ENCODE measurements around the gene UVRAG. TPM values are rescaled to one million over a fixed set of nuclear protein-coding genes. Genes with fewer than 3 reads are reported as not detected.
A peak's percentile ranks its signal among the peaks of the same experiment; 100 is the strongest.
"Not testable (repeated sequence)": the region's sequence is repeated elsewhere in the genome, so short reads cannot be mapped to it uniquely, and the experiment has no call there.

UVRAG gene
- total RNA-seq, 3 donors from 2014 or later (not counting 1 experiment from before 2014, with no cell fraction given): 39.9 to 52.5 (median 41.4) TPM

- Mint-ChIP-seq H3K36me3 (no peaks in the 10 kb centered on the region), H3K27ac (no peak overlapping the region), H3K4me3 (no peak overlapping the region), H3K27me3 (ENCODE audit: low read depth in 2 of 2) (no peaks in the 10 kb centered on the region), H3K4me1 (peaks cover 26 to 37% of the 10 kb centered on the region in 2 donors), H3K9me3 (peaks cover under 1 to 2% of the 10 kb centered on the region in 2 donors)
- ATAC-seq (no peak), DNase-seq (no peak)
- TF ChIP-seq CTCF (IDR thresholded peaks at IDR 0.05): no peak
- no peaks in the 10 kb centered on the region for H3K27me3 ChIP-seq (ENCODE audit: control insufficient read depth, insufficient read depth, low read length)
- H3K4me3 ChIP-seq (ENCODE audit: low read length): no peak overlapping the region
- no CpG with 5 or more reads among the region's 2 CpGs for WGBS (ENCODE audit: insufficient coverage)
- H3K9me3 ChIP-seq (ENCODE audit: control insufficient read depth, insufficient read depth, low read length): no peaks in the 10 kb centered on the region
- no peak overlapping the region for H3K27ac ChIP-seq (ENCODE audit: low read length)
- no peaks in the 10 kb centered on the region for H3K4me1 ChIP-seq (ENCODE audit: control insufficient read depth, insufficient read depth, low read length)
- no peaks in the 10 kb centered on the region for H3K36me3 ChIP-seq (ENCODE audit: control insufficient read depth, insufficient read depth, low read length)
- intact Hi-C loops (cut with micrococcal nuclease): no loop called here
Measured at GRCh38 chr11:75968021-75968625, 153.1 kb downstream of the UVRAG start.

DNA sequence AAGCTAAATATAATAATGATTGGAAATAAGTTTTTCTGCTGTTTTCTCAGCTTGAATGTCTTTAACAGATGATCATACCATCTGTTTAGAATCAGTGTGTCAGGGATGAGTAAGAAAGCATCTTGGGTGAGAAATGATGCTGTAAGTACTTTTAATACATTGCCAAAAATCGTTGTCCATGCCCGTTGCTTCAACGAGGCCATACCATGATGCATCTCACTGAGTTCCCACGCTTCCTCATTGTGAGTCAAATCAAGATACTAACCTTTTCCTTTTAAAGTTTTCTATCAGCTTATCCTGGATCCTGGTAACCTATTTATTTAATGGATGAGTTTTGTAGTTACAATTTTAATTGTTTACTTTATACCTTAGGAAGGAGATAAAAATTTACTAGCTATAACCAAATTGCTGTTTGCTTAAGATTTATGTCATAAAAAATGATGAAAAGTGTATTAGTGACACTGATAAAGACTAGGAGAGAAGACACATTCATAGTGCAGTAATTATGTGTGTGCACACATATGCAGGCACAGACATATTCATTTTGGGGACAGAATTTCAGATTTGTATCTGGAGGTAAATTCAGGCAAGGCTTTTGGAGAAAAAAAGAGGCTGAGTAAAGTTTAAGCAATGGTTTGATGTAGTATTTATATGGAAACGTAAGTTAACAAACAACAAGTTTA, 154.8 kb downstream of the UVRAG start:
- no peak for ATAC-seq
- TF ChIP-seq CTCF (IDR thresholded peaks at IDR 0.05): no peak
- peaks cover 29 to 37% of the 10 kb centered on the region in 2 donors for H3K4me1 Mint-ChIP-seq
- no peak overlapping the region for H3K4me3 Mint-ChIP-seq
- no peaks in the 10 kb centered on the region for H3K9me3 ChIP-seq (ENCODE audit: control insufficient read depth, insufficient read depth, low read length)
- no peak overlapping the region for H3K4me3 ChIP-seq (ENCODE audit: low read length)
- no peaks in the 10 kb centered on the region for H3K27me3 ChIP-seq (ENCODE audit: control insufficient read depth, insufficient read depth, low read length)
- no peak overlapping the region for H3K27ac ChIP-seq (ENCODE audit: low read length)
- no peaks in the 10 kb centered on the region for H3K36me3 ChIP-seq (ENCODE audit: control insufficient read depth, insufficient read depth, low read length)
- intact Hi-C loops (cut with micrococcal nuclease): no loop called here
- DNase-seq: no peak
- no peaks in the 10 kb centered on the region for H3K27me3 Mint-ChIP-seq (ENCODE audit: low read depth in 2 of 2)
- H3K4me1 ChIP-seq (ENCODE audit: control insufficient read depth, insufficient read depth, low read length): no peaks in the 10 kb centered on the region
- H3K9me3 Mint-ChIP-seq: peaks cover 2 to 5% of the 10 kb centered on the region in 2 donors
- WGBS (ENCODE audit: insufficient coverage): 91% methylated on average over 5 of the region's 5 CpGs
- H3K36me3 Mint-ChIP-seq: no peaks in the 10 kb centered on the region
- H3K27ac Mint-ChIP-seq: peak overlapping the region in 1 of 2 donors; percentile 39

DNA sequence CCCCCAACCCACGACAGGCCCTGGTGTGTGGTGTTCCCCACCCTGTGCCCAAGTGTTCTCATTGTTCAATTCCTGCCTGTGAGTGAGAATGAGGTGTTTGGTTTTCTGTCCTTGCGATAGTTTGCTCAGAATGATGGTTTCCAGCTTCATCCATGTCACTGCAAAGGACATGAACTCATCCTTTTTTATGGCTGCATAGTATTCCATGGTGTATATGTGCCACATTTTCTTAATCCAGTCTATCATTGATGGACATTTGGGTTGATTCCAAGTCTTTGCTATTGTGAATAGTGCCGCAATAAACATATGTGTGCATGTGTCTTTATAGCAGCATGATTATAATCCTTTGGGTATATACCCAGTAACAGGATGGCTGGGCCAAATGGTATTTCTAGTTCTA, 158.7 kb downstream of the UVRAG start:
- H3K9me3 ChIP-seq (ENCODE audit: control insufficient read depth, insufficient read depth, low read length); H3K36me3 Mint-ChIP-seq; H3K27ac ChIP-seq (ENCODE audit: low read length); ATAC-seq; H3K27ac Mint-ChIP-seq; H3K4me3 Mint-ChIP-seq; DNase-seq; H3K27me3 ChIP-seq (ENCODE audit: control insufficient read depth, insufficient read depth, low read length); H3K9me3 Mint-ChIP-seq; intact Hi-C loops (cut with micrococcal nuclease); H3K4me3 ChIP-seq (ENCODE audit: low read length); H3K36me3 ChIP-seq (ENCODE audit: control insufficient read depth, insufficient read depth, low read length); H3K4me1 ChIP-seq (ENCODE audit: control insufficient read depth, insufficient read depth, low read length); H3K27me3 Mint-ChIP-seq (ENCODE audit: low read depth in 2 of 2): not testable (repeated sequence)
- peaks cover 57 to 62% of the 10 kb centered on the region in 2 donors for H3K4me1 Mint-ChIP-seq
- WGBS (ENCODE audit: insufficient coverage): no CpG with 5 or more reads among the region's 3 CpGs

DNA sequence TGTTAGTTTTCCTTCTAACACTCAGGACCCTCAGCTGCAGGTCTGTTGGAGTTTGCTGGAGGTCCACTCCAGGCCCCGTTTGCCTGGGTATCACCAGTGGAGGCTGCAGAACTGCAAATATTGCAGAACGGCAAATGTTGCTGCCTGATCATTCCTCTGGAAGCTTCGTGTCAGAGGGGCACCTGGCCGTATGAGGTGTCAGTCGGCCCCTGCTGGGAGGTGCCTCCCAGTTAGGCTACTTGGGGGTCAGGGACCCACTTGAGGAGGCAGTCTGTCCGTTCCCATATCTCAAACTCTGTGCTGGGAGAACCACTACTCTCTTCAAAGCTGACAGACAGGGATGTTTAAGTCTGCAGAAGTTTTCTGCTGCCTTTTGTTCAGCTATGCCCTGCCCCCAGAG, 164.1 kb downstream of the UVRAG start:
- H3K27me3 Mint-ChIP-seq (ENCODE audit: low read depth in 2 of 2); H3K27ac ChIP-seq (ENCODE audit: low read length); H3K4me1 ChIP-seq (ENCODE audit: control insufficient read depth, insufficient read depth, low read length); H3K27ac Mint-ChIP-seq; intact Hi-C loops (cut with micrococcal nuclease); H3K4me3 Mint-ChIP-seq; H3K9me3 Mint-ChIP-seq; H3K9me3 ChIP-seq (ENCODE audit: control insufficient read depth, insufficient read depth, low read length); H3K27me3 ChIP-seq (ENCODE audit: control insufficient read depth, insufficient read depth, low read length); DNase-seq; H3K36me3 Mint-ChIP-seq; H3K4me3 ChIP-seq (ENCODE audit: low read length); ATAC-seq; H3K36me3 ChIP-seq (ENCODE audit: control insufficient read depth, insufficient read depth, low read length): not testable (repeated sequence)
- peaks cover 51 to 52% of the 10 kb centered on the region in 2 donors for H3K4me1 Mint-ChIP-seq
- 95% methylated on average over 6 of the region's 6 CpGs for WGBS (ENCODE audit: insufficient coverage)

GRCh38 chr11:75979479-75980027, 164.5 kb downstream of the UVRAG start:
- peaks cover 51 to 52% of the 10 kb centered on the region in 2 donors for H3K4me1 Mint-ChIP-seq
- intact Hi-C loops (cut with micrococcal nuclease); H3K4me3 Mint-ChIP-seq; DNase-seq; H3K4me1 ChIP-seq (ENCODE audit: control insufficient read depth, insufficient read depth, low read length); ATAC-seq; H3K4me3 ChIP-seq (ENCODE audit: low read length); H3K27me3 ChIP-seq (ENCODE audit: control insufficient read depth, insufficient read depth, low read length); H3K36me3 Mint-ChIP-seq; H3K27ac ChIP-seq (ENCODE audit: low read length); H3K9me3 Mint-ChIP-seq; H3K27me3 Mint-ChIP-seq (ENCODE audit: low read depth in 2 of 2); H3K9me3 ChIP-seq (ENCODE audit: control insufficient read depth, insufficient read depth, low read length); H3K27ac Mint-ChIP-seq: not testable (repeated sequence)
- peaks cover 13% of the 10 kb centered on the region for H3K36me3 ChIP-seq (ENCODE audit: control insufficient read depth, insufficient read depth, low read length)
- 94% methylated on average over 22 of the region's 22 CpGs for WGBS (ENCODE audit: insufficient coverage)

Measured in natural killer cell (primary cell).